A549 (cell line): ENCODE measurements around the gene USP2. TPM values are rescaled to one million over a fixed set of nuclear protein-coding genes. Genes with fewer than 3 reads are reported as not detected.

Experiments used
- ATAC-seq, 2 experiments: fragments of 200-7000 bp in 1 of 2; fragments of >200 bp in 1 of 2; cut with Nextera tagmentation in 1 of 2; cut with Tn5 transposase in 1 of 2; 3 replicates each; pipeline versions ENCODE4 v1.8.0 to v1.9.1; 2018 to 2020; ENCODE audit warnings: mild to moderate bottlenecking in 1 of 2, moderate library complexity in 1 of 2
- CTCF ChIA-PET: fragments of 300-600 bp; sonication (Branson Sonifier 250); formaldehyde crosslinking; extraction: SDS; loops from one replicate; lab custom pipeline; 2021; ENCODE audit warnings: antibody characterized with exemption, inconsistent platforms; lab: Yijun Ruan, JAX
- POLR2A ChIA-PET: fragments of 350-600 bp; formaldehyde crosslinking; extraction: SDS; loops from one replicate; lab custom pipeline; 2021; ENCODE audit warnings: antibody characterized with exemption, inconsistent platforms; lab: Yijun Ruan, JAX
- DNase-seq, 2 experiments: peaks; one replicate each; pipeline versions ENCODE4 v3.0.0 to v3.0.0-alpha.2; 2011 to 2016; ENCODE audit warnings: low read depth in 1 of 2, low spot score in 1 of 2
- FAIRE-seq: peaks from 2 replicates; lab custom pipeline; 2011; peaks lifted over from hg19 to GRCh38; lab: Jason Lieb, UNC
- H3K27ac ChIP-seq, 2 experiments: fragments of >200 bp; sonication (Bioruptor Twin); formaldehyde crosslinking; 3 replicates each; pipeline ENCODE4 v1.5.1; 2016 to 2017
- H3K4me1 ChIP-seq: fragments of >200 bp; sonication (Bioruptor Twin); formaldehyde crosslinking; 3 replicates; pipeline ENCODE4 v1.6.1; 2016
- H3K4me2 ChIP-seq: fragments of >200 bp; sonication (Bioruptor Twin); formaldehyde crosslinking; 3 replicates; pipeline ENCODE4 v1.6.1; 2016
- H3K4me3 ChIP-seq: fragments of >200 bp; sonication (Bioruptor Twin); formaldehyde crosslinking; 3 replicates; pipeline ENCODE4 v1.5.1; 2016
- H3K9me3 ChIP-seq: fragments of >200 bp; sonication (Bioruptor Twin); formaldehyde crosslinking; 3 replicates; pipeline ENCODE4 v1.6.1; 2016
- EP300 ChIP-seq, 2 experiments: fragments of >200 bp; sonication (Bioruptor Twin); formaldehyde crosslinking; IDR thresholded peaks; 2 replicates in 1 of 2; 3 replicates in 1 of 2; pipeline ENCODE4 v1.6.1; 2016 to 2017
- FOSB ChIP-seq: fragments of 250-450 bp; sonication (Bioruptor Pico); IDR thresholded peaks from 2 replicates; pipeline ENCODE4 v1.5.0; 2020; ENCODE audit warnings: mild to moderate bottlenecking, moderate library complexity
- FOSL2 ChIP-seq, 2 experiments: fragments of 450-650 bp in 1 of 2; fragments of >200 bp in 1 of 2; sonication (Bioruptor Twin) in 1 of 2; formaldehyde crosslinking; IDR thresholded peaks; 2 replicates each; pipeline versions ENCODE4 v1.5.0 to v1.6.1; 2016 to 2020; ENCODE audit warnings: mild to moderate bottlenecking in 1 of 2, moderate library complexity in 1 of 2
- HOXB13 ChIP-seq: fragments of 250-450 bp; sonication (Bioruptor Pico); IDR thresholded peaks from 2 replicates; pipeline ENCODE4 v1.5.0; 2020; ENCODE audit warnings: low read depth, mild to moderate bottlenecking, moderate library complexity
- HOXB5 ChIP-seq: fragments of 250-450 bp; sonication (Bioruptor Pico); IDR thresholded peaks from 2 replicates; pipeline ENCODE4 v1.5.0; 2020; ENCODE audit warnings: mild to moderate bottlenecking, moderate library complexity
- JUN ChIP-seq, 2 experiments: fragments of >200 bp; sonication (Bioruptor Twin); formaldehyde crosslinking; IDR thresholded peaks; 2 replicates in 1 of 2; 3 replicates in 1 of 2; pipeline ENCODE4 v1.6.1; 2016 to 2017
- KDM1A ChIP-seq: fragments of 200-600 bp; sonication (generic); IDR thresholded peaks from 2 replicates; pipeline ENCODE4 v1.6.1; 2016; ENCODE audit warnings: low read depth, mild to moderate bottlenecking
- KDM5A ChIP-seq: fragments of 200-600 bp; sonication (generic); IDR thresholded peaks from 2 replicates; pipeline ENCODE4 v1.6.1; 2016; ENCODE audit warnings: antibody characterized with exemption, mild to moderate bottlenecking
- MAFK ChIP-seq: fragments of 450-650 bp; IDR thresholded peaks from 2 replicates; pipeline ENCODE4 v1.6.1; 2014; ENCODE audit not compliant: partially characterized antibody
- NFE2L2 ChIP-seq: fragments of 150-350 bp; conservative IDR thresholded peaks from 2 replicates; pipeline ENCODE4 v1.6.1; 2014; ENCODE audit warnings: low read length
- POLR2AphosphoS2 ChIP-seq: conservative IDR thresholded peaks from 2 replicates; pipeline ENCODE4 v1.6.1; 2012; ENCODE audit warnings: low read length, improper control_type of control experiment, inconsistent platforms
- RAD21 ChIP-seq, 2 experiments: fragments of >200 bp in 1 of 2; sonication (Bioruptor Twin) in 1 of 2; formaldehyde crosslinking in 1 of 2; IDR thresholded peaks in 1 of 2; conservative IDR thresholded peaks in 1 of 2; 2 replicates in 1 of 2; 3 replicates in 1 of 2; pipeline ENCODE4 v1.6.1; 2012 to 2018; ENCODE audit warnings: inconsistent platforms in 1 of 2
- RNF2 ChIP-seq: fragments of 200-600 bp; sonication (generic); IDR thresholded peaks from 2 replicates; pipeline ENCODE4 v1.6.1; 2016; ENCODE audit warnings: low read depth, mild to moderate bottlenecking, antibody characterized with exemption, moderate library complexity, borderline replicate concordance
- SMC3 ChIP-seq: fragments of >200 bp; sonication (Bioruptor Twin); formaldehyde crosslinking; IDR thresholded peaks from 3 replicates; pipeline ENCODE4 v1.6.1; 2018; ENCODE audit warnings: inconsistent platforms
- SREBF2 ChIP-seq: fragments of 450-650 bp; IDR thresholded peaks from 2 replicates; pipeline ENCODE4 v1.6.1; 2014; ENCODE audit warnings: mild to moderate bottlenecking, moderate library complexity
- WGBS: methylation state at CpG from one replicate; pipeline ENCODE4 v1.1.6; 2017; ENCODE audit errors: missing lambda C conversion rate; 5-methylcytosine and 5-hydroxymethylcytosine counted together
- polyA plus RNA-seq, 4 experiments: library from polyadenylated mRNA; depleted of rRNA in 3 of 4; stranded (reverse); fragments of >200 nt; fragmentation: RNase III in 1 of 4; extraction: RNeasy Plus Mini Kit Qiagen cat#74134 plus additional on column Dnase treatment in 1 of 4; gene quantifications; 2 replicates in 3 of 4; 3 replicates in 1 of 4; pipeline ENCODE4 v1.2.3, GENCODE V29; 2011 to 2017
- TF ChIP-seq, protein P1 (sequence below): fragments of 150-350 bp; IDR thresholded peaks from 2 replicates; pipeline ENCODE4 v1.6.1; 2014; ENCODE audit warnings: low read depth, mild to moderate bottlenecking, low read length

The USP2 gene
- polyA plus RNA-seq, 2 of the 4 experiments (the other 2 are of a cell fraction), result 0.30 to 0.48 TPM

DNA sequence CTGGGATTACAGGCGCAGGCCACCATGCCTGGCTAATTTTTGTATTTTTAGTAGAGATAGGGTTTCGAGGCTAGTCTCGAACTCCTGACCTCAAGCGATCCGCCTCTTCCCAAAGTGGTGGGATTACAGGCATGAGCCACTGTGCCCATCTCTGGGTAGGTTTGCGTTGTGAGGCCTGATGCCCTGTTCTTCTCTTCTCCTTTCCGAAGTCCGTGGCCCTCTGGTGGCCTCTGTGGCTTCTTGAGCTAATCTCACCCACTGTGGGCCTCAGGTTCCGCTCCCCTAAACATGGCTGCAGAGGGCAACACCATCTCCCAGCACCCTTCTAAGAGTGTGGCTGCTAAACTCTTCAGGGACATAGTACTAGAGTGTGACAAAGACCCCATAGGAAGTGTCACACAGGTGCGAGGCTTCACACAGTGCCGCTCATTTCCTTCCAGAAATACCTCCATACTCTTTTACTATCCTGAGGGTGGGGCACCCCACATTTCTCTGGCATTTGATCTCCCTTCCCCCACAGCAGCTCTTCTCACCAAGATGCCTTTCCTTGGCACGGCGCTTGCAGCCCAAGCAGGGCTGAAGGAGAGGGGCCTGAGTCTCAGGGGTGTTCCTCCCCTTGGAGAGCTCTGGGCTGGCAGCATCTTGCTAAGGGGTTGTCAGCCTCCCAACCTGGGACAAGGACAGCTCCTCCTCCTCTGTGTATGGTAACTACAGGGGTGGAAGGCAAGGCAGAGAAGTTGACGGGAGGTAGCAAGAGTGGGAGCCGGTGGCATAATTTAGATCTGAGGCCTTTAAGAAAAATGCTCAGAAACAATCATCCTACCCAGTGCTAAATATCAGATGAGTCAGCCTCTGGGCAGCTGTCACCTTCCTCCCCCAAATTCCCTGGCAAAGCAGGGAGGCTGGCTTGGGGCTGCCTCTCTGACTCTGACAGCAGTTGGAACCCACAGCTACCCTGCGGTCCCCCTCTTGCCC, 35.4 kb upstream of the USP2 start:
- no peak for DNase-seq
- POLR2A ChIA-PET, result interaction anchor here (0.5 kb wide), 1 partner anchor 332 kb away, joined by 3 read pairs; no protein-coding TSS in a partner anchor
- H3K9me3 ChIP-seq, result no peaks in the 10 kb centered on the region
- 91% methylated on average over 16 of the region's 16 CpGs for WGBS
- FAIRE-seq, result no peak
- ATAC-seq, result no peak; a peak in 1 of 6 replicates
- no peak for TF ChIP-seq FOSB (CRISPR knock-in tag)
- CTCF ChIA-PET, result interaction anchor here (0.9 to 1.2 kb wide), 3 partner anchors 58 to 61 kb away, joined by 3 read pairs; no protein-coding TSS in a partner anchor
- H3K4me2 ChIP-seq, result no peak overlapping the region
- no peak overlapping the region for H3K4me3 ChIP-seq
- H3K4me1 ChIP-seq, result peaks cover 2% of the 10 kb centered on the region; the same call in 1 of the 3 replicates
- H3K27ac ChIP-seq, result no peak overlapping the region

DNA sequence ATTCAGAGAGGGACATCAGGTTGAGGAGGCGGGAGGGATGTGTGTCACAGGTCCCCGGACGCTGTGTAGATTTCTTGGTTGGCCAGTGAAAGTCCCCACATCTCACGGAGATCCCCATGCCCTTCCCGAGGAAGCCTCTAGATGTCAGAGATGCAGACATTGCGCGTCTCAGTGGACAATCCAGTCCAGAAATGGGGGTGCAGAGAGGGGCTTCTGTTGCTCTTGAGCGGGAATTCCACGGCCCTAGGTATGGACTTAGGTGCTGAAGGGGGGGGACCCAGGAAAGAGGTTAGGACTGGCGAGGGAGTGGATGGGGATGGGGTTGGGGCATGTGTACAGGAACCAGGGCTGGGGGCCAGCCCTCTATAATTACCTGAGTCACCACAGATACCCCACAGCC, 34.5 kb upstream of the USP2 start:
- POLR2A ChIA-PET, result no interaction called here

GRCh38 chr11:119415517-119415916, 34.0 kb upstream of the USP2 start:
- TF ChIP-seq JUN (IDR thresholded peaks at IDR 0.05), result no peak
- TF ChIP-seq POLR2AphosphoS2, result no peak
- TF ChIP-seq, protein P1, sequence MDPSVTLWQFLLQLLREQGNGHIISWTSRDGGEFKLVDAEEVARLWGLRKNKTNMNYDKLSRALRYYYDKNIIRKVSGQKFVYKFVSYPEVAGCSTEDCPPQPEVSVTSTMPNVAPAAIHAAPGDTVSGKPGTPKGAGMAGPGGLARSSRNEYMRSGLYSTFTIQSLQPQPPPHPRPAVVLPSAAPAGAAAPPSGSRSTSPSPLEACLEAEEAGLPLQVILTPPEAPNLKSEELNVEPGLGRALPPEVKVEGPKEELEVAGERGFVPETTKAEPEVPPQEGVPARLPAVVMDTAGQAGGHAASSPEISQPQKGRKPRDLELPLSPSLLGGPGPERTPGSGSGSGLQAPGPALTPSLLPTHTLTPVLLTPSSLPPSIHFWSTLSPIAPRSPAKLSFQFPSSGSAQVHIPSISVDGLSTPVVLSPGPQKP, result no peak
- no peak for TF ChIP-seq NFE2L2
- TF ChIP-seq FOSL2 (IDR thresholded peaks at IDR 0.05), result no peak
- no peak for TF ChIP-seq FOSL2 (CRISPR knock-in tag; IDR thresholded peaks at IDR 0.05)
- TF ChIP-seq EP300 (IDR thresholded peaks at IDR 0.05), result no peak
- TF ChIP-seq MAFK, result no peak
- TF ChIP-seq KDM1A, result no peak
- no peak for TF ChIP-seq RNF2
- TF ChIP-seq, all 56 proteins: peak for 0
- no peak for ATAC-seq
- FAIRE-seq, result no peak
- H3K4me2 ChIP-seq, result no peak overlapping the region
- H3K27ac ChIP-seq, result no peak overlapping the region
- POLR2A ChIA-PET, result no interaction called here
- CTCF ChIA-PET, result interaction anchor here (1.1 to 1.2 kb wide), 2 partner anchors 59 kb away, joined by 3 read pairs; no protein-coding TSS in a partner anchor
- no peak for DNase-seq
- no peaks in the 10 kb centered on the region for H3K4me1 ChIP-seq
- H3K4me3 ChIP-seq, result no peak overlapping the region
- no peaks in the 10 kb centered on the region for H3K9me3 ChIP-seq
- WGBS, result 92% methylated on average over 2 of the region's 3 CpGs

More for the DNA sequence above, 34.5 kb upstream of the USP2 start:
- no peak for DNase-seq
- Histone ChIP-seq H3K27ac (no peak overlapping the region), H3K9me3 (no peaks in the 10 kb centered on the region), H3K4me1 (no peaks in the 10 kb centered on the region), H3K4me3 (no peak overlapping the region), H3K4me2 (no peak overlapping the region)
- FAIRE-seq, result no peak
- WGBS, result 91% methylated on average over 9 of the region's 10 CpGs
- no peak for TF ChIP-seq KDM5A
- no peak for TF ChIP-seq RAD21 (conservative IDR thresholded peaks at IDR 0.05 in 1 of 2, IDR thresholded peaks at IDR 0.05 in 1 of 2)
- TF ChIP-seq SMC3, result no peak
- TF ChIP-seq HOXB13 (CRISPR knock-in tag), result no peak
- no peak for TF ChIP-seq SREBF2
- TF ChIP-seq JUN (IDR thresholded peaks at IDR 0.05), result no peak
- CTCF ChIA-PET, result interaction anchor here (1.1 to 1.2 kb wide), 2 partner anchors 59 to 60 kb away, joined by 3 read pairs; no protein-coding TSS in a partner anchor
- no peak; a peak in 1 of 6 replicates for ATAC-seq

DNA sequence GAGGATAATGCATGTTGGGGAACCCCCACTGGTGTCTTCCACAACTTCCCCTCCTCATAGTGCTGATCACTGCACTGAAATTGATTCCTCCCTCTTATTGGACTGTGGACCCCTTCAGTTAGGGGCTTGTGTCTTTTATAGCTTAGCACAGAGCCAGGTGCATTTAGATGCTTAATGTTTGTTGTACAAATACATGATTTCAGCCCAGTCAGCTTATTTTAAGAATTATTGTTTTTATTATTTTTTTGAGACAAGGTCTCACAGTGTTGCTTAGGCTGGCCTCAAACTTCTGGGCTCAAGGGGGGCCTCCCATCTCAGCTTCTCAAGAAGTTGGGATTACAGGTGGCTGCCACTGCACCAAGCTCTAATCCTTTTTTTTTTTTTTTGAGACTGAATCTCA, 33.2 kb upstream of the USP2 start:
- POLR2A ChIA-PET, result no interaction called here
- Histone ChIP-seq H3K4me2 (no peak overlapping the region), H3K9me3 (no peaks in the 10 kb centered on the region), H3K27ac (no peak overlapping the region), H3K4me1 (no peaks in the 10 kb centered on the region), H3K4me3 (no peak overlapping the region)
- CTCF ChIA-PET, result interaction anchor here (0.7 to 2.0 kb wide), 3 partner anchors 11 to 60 kb away, joined by 3 to 9 read pairs (median 4); no protein-coding TSS in a partner anchor
- DNase-seq (no peak), ATAC-seq (no peak), FAIRE-seq (no peak)
- TF ChIP-seq MAFK, result peak; percentile 66
- TF ChIP-seq HOXB5 (CRISPR knock-in tag), result no peak
